ENCODE data around the gene CFL1. TPM values are rescaled to one million over a fixed set of nuclear protein-coding genes. Genes with fewer than 3 reads are reported as not detected.

Gene CFL1
- total RNA-seq, 2 donors from 2014 or later = 365 to 493 TPM

GRCh38 chr11:65809496-65809895, 48.5 kb downstream of the CFL1 start:
- no peak overlapping the region for H3K4me3 ChIP-seq
- H3K4me1 ChIP-seq = no peaks in the 10 kb centered on the region
- TF ChIP-seq, protein P1, sequence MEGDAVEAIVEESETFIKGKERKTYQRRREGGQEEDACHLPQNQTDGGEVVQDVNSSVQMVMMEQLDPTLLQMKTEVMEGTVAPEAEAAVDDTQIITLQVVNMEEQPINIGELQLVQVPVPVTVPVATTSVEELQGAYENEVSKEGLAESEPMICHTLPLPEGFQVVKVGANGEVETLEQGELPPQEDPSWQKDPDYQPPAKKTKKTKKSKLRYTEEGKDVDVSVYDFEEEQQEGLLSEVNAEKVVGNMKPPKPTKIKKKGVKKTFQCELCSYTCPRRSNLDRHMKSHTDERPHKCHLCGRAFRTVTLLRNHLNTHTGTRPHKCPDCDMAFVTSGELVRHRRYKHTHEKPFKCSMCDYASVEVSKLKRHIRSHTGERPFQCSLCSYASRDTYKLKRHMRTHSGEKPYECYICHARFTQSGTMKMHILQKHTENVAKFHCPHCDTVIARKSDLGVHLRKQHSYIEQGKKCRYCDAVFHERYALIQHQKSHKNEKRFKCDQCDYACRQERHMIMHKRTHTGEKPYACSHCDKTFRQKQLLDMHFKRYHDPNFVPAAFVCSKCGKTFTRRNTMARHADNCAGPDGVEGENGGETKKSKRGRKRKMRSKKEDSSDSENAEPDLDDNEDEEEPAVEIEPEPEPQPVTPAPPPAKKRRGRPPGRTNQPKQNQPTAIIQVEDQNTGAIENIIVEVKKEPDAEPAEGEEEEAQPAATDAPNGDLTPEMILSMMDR (IDR thresholded peaks at IDR 0.05) = no peak
- H3K27me3 ChIP-seq = no peaks in the 10 kb centered on the region
- no peak overlapping the region for H3K27ac ChIP-seq
- no peaks in the 10 kb centered on the region for H3K9me3 ChIP-seq
- no peak for DNase-seq (ENCODE audit: low spot score)
- H3K36me3 ChIP-seq = no peaks in the 10 kb centered on the region

- Histone ChIP-seq H3K9me3 (no peaks in the 10 kb centered on the region), H3K36me3 (no peaks in the 10 kb centered on the region), H3K4me3 (no peak overlapping the region), H3K4me1 (no peaks in the 10 kb centered on the region), H3K27me3 (peaks cover 0 to 4% of the 10 kb centered on the region in 2 donors), H3K27ac (no peak overlapping the region)
- no peak for DNase-seq (ENCODE audit: low spot score)
- TF ChIP-seq, protein P1 (IDR thresholded peaks at IDR 0.05) = no peak
Observed at GRCh38 chr11:65808744-65809341, 49.1 kb downstream of the CFL1 start.

DNA sequence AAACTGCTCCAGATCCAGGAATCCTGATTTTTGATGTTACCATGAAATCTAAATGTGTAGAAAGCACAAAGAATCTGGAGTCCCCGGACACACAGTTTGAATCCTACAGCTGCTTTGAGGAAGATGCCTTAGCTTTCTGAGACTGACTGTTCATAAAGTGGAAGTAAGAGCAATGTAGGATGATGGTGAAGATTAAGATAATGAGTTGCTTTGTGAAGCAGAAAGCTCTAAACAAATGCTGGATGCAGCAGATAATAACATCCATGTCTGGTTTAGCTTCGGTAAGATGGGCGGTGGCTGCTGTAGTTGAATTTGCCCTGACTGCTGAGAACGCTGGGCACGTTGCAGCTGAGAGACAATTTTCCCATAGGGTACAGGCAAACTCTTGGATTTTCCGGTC, 51.0 kb downstream of the CFL1 start:
- Histone ChIP-seq H3K36me3 (no peaks in the 10 kb centered on the region), H3K27me3 (peaks cover 0 to 7% of the 10 kb centered on the region in 2 donors), H3K27ac (no peak overlapping the region), H3K9me3 (no peaks in the 10 kb centered on the region), H3K4me1 (no peaks in the 10 kb centered on the region), H3K4me3 (no peak overlapping the region)
- no peak for DNase-seq (ENCODE audit: low spot score)
- TF ChIP-seq, protein P1 (IDR thresholded peaks at IDR 0.05) = no peak

Other genes with a start within 250 kb of the CFL1 start
- gene MAP3K11, start 244.0 kb downstream of the CFL1 start, total RNA-seq = 10 to 100 TPM; 21.1 to 30.5 TPM
- gene PCNX3, start 242.4 kb downstream of the CFL1 start, total RNA-seq = 10 to 100 TPM; 16.1 to 21.8 TPM
- gene SIPA1, start 220.1 kb downstream of the CFL1 start, total RNA-seq = 10 to 100 TPM; 14.5 to 29.6 TPM
- 10 to 100 TPM; 30.7 to 54.9 TPM for gene RELA, start 195.3 kb downstream of the CFL1 start, total RNA-seq
- 10 to 100 TPM; 29.7 to 50.1 TPM for gene KAT5, start 145.9 kb downstream of the CFL1 start, total RNA-seq
- 100 to 1,000 TPM; 105 to 194 TPM for gene RNASEH2C, start 137.4 kb downstream of the CFL1 start, total RNA-seq
- gene AP5B1, start 77.2 kb downstream of the CFL1 start, total RNA-seq = 10 to 100 TPM in 1 of 2 donors, 1 to 10 TPM in 1; 9.5 to 14.3 TPM
- gene OVOL1, start 71.1 kb downstream of the CFL1 start, total RNA-seq = not detected
- gene SNX32, start 24.2 kb downstream of the CFL1 start, total RNA-seq = under 1 TPM; 0.20 to 0.37 TPM
- gene MUS81, start 2.3 kb upstream of the CFL1 start, total RNA-seq = 10 to 100 TPM; 23.4 to 26.3 TPM
- 100 to 1,000 TPM; 117 to 156 TPM for gene EFEMP2, start 14.6 kb upstream of the CFL1 start, total RNA-seq
- gene CTSW, start 21.7 kb upstream of the CFL1 start, total RNA-seq = 1 to 10 TPM in 1 of 2 donors, under 1 TPM in 1; 0.39 to 1.1 TPM
- 10 to 100 TPM; 50.9 to 82.8 TPM for gene FIBP, start 30.3 kb upstream of the CFL1 start, total RNA-seq
- 100 to 1,000 TPM; 115 to 172 TPM for gene CCDC85B, start 32.5 kb upstream of the CFL1 start, total RNA-seq
- gene FOSL1, start 42.2 kb upstream of the CFL1 start, total RNA-seq = 1 to 10 TPM; 4.9 to 6.8 TPM
- 10 to 100 TPM; 13.9 to 23.5 TPM for gene C11orf68, start 60.9 kb upstream of the CFL1 start, total RNA-seq
- gene DRAP1, start 61.2 kb upstream of the CFL1 start, total RNA-seq = 10 to 100 TPM; 72.1 to 83.1 TPM
- not detected for gene TSGA10IP, start 87.3 kb upstream of the CFL1 start, total RNA-seq
- 10 to 100 TPM; 20.7 to 42.5 TPM for gene SART1, start 103.6 kb upstream of the CFL1 start, total RNA-seq
- 10 to 100 TPM; 17.6 to 25.0 TPM for gene EIF1AD, start 144.0 kb upstream of the CFL1 start, total RNA-seq
- gene BANF1, start 144.3 kb upstream of the CFL1 start, total RNA-seq = 10 to 100 TPM; 66.6 to 85.5 TPM
- gene CST6, start 153.8 kb upstream of the CFL1 start, total RNA-seq = 1 to 10 TPM; 2.6 to 6.3 TPM
- not detected for gene CATSPER1, start 168.3 kb upstream of the CFL1 start, total RNA-seq
- 10 to 100 TPM; 22.7 to 29.0 TPM for gene GAL3ST3, start 191.0 kb upstream of the CFL1 start, total RNA-seq
- 100 to 1,000 TPM in 1 of 2 donors, 10 to 100 TPM in 1; 62.5 to 111 TPM for gene SF3B2, start 194.2 kb upstream of the CFL1 start, total RNA-seq
- gene PACS1, start 212.1 kb upstream of the CFL1 start, total RNA-seq = 10 to 100 TPM; 47.7 to 88.9 TPM